Measurements from ENCODE around the gene SLC34A1.
"Not testable (repeated sequence)": the region's sequence is repeated elsewhere in the genome, so short reads cannot be mapped to it uniquely, and the experiment has no call there.

The SLC34A1 gene

GRCh38 chr5:177405805-177406204, 21.6 kb downstream of the SLC34A1 start:
- no peak for DNase-seq
- no peaks in the 10 kb centered on the region for H3K9me3 ChIP-seq (ENCODE audit: severe bottlenecking)
- no peaks in the 10 kb centered on the region for H3K27me3 ChIP-seq (ENCODE audit: insufficient read depth, low read depth, severe bottlenecking)
- no peak overlapping the region for H3K27ac ChIP-seq
- H3K4me3 ChIP-seq (ENCODE audit: low read depth, low read length), result no peak overlapping the region
- H3K36me3 ChIP-seq, result no peaks in the 10 kb centered on the region
- TF ChIP-seq, protein P1, sequence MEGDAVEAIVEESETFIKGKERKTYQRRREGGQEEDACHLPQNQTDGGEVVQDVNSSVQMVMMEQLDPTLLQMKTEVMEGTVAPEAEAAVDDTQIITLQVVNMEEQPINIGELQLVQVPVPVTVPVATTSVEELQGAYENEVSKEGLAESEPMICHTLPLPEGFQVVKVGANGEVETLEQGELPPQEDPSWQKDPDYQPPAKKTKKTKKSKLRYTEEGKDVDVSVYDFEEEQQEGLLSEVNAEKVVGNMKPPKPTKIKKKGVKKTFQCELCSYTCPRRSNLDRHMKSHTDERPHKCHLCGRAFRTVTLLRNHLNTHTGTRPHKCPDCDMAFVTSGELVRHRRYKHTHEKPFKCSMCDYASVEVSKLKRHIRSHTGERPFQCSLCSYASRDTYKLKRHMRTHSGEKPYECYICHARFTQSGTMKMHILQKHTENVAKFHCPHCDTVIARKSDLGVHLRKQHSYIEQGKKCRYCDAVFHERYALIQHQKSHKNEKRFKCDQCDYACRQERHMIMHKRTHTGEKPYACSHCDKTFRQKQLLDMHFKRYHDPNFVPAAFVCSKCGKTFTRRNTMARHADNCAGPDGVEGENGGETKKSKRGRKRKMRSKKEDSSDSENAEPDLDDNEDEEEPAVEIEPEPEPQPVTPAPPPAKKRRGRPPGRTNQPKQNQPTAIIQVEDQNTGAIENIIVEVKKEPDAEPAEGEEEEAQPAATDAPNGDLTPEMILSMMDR (IDR thresholded peaks at IDR 0.05; ENCODE audit: low read depth, low read length), result no peak

GRCh38 chr5:177409043-177409801, 25.0 kb downstream of the SLC34A1 start, which contains the start of gene F12:
F12 (minus strand) TSS chr5:177409564; CDS start chr5:177409527, 37 bp downstream.
- Histone ChIP-seq H3K27me3 (ENCODE audit: insufficient read depth, low read depth, severe bottlenecking) (no peaks in the 10 kb centered on the region), H3K4me3 (ENCODE audit: low read depth, low read length) (no peak within 1 kb of the TSS), H3K9me3 (ENCODE audit: severe bottlenecking) (no peaks in the 10 kb centered on the region), H3K36me3 (no peaks in the 10 kb centered on the region), H3K27ac (no peak within 1 kb of the TSS)
- no peak for DNase-seq
- TF ChIP-seq, protein P1 (IDR thresholded peaks at IDR 0.05; ENCODE audit: low read depth, low read length), result no peak

- no peak overlapping the region for H3K4me3 ChIP-seq (ENCODE audit: low read depth, low read length)
- DNase-seq, result no peak
- H3K27me3 ChIP-seq (ENCODE audit: insufficient read depth, low read depth, severe bottlenecking), result no peaks in the 10 kb centered on the region
- H3K9me3 ChIP-seq (ENCODE audit: severe bottlenecking), result no peaks in the 10 kb centered on the region
- no peak overlapping the region for H3K27ac ChIP-seq
- H3K36me3 ChIP-seq, result no peaks in the 10 kb centered on the region
- TF ChIP-seq, protein P1 (IDR thresholded peaks at IDR 0.05; ENCODE audit: low read depth, low read length), result no peak
These were observed 26.3 kb downstream of the SLC34A1 start for GRCh38 chr5:177410575-177410974.

DNA sequence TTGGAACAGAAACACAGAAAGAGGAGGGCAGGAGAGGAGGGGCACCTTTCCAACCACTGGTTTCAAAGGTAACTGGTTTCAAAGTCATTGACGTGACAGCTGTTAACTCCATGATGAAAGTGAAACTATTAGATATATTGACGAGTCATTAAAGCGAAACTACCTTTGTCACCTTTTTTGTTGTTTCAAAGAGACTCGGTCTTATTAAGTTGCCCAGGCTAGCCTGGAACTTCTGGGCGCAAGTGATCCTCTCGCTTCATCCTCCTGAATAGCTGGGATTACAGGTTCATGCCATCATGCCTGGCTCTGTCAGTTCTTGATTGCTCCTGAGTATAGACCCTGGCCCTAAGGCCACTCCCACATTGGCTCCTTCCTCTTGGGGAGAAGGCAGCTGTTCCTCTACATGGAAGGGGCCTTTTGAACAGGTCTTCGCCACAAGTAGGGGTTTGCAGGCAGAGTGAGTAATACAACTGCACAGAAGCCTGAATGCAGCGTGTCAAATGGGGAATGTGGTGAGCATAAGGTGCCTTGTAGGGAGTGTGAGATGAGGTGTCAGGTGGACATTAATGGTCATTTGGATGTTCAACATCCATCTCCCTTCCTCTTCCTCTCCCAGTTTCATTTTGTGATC, 28.5 kb downstream of the SLC34A1 start:
- Histone ChIP-seq H3K36me3 (no peaks in the 10 kb centered on the region), H3K9me3 (ENCODE audit: severe bottlenecking) (no peaks in the 10 kb centered on the region), H3K4me3 (ENCODE audit: low read depth, low read length) (no peak overlapping the region), H3K27me3 (ENCODE audit: insufficient read depth, low read depth, severe bottlenecking) (no peaks in the 10 kb centered on the region), H3K27ac (no peak overlapping the region)
- TF ChIP-seq, protein P1 (IDR thresholded peaks at IDR 0.05; ENCODE audit: low read depth, low read length), result no peak
- DNase-seq, result no peak

DNA sequence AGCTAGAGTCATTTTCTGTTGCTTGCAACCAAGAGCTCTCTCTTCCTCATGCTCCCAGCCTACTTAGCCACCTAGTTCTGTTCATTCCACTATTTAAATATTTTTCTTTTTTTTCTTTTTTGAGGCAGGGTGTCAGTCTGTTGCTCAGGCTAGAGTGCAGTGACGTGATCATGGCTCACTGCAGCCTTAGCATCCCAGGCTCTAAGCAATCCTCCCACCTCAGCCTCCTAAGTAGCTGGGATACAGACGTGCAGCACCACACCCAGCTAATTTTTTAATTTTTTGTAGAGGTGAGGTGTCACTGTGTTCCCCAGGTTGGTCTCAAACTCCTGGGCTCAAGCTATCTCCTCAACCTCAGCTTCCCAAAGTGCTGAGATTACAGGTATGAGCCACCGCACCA, 30.2 kb downstream of the SLC34A1 start:
- Histone ChIP-seq H3K27ac (no peak overlapping the region), H3K27me3 (ENCODE audit: insufficient read depth, low read depth, severe bottlenecking) (no peaks in the 10 kb centered on the region), H3K36me3 (no peaks in the 10 kb centered on the region), H3K4me3 (ENCODE audit: low read depth, low read length) (no peak overlapping the region), H3K9me3 (ENCODE audit: severe bottlenecking) (no peaks in the 10 kb centered on the region)
- TF ChIP-seq, protein P1 (IDR thresholded peaks at IDR 0.05; ENCODE audit: low read depth, low read length), result no peak
- DNase-seq, result no peak

- not testable (repeated sequence) for H3K27ac ChIP-seq; DNase-seq; H3K36me3 ChIP-seq; H3K9me3 ChIP-seq (ENCODE audit: severe bottlenecking); H3K27me3 ChIP-seq (ENCODE audit: insufficient read depth, low read depth, severe bottlenecking); H3K4me3 ChIP-seq (ENCODE audit: low read depth, low read length)
These were observed 32.8 kb downstream of the SLC34A1 start for GRCh38 chr5:177417081-177417480.
